CD4-positive, alpha-beta T cell treated with Interleukin-17A for 4 hours (primary cell): Measurements from ENCODE around the gene DNASE1L3.

Source experiments
- DNase-seq: peaks from one replicate; pipeline ENCODE4 v3.0.0-alpha.2; 2020; ENCODE audit warnings: mixed read lengths

The DNASE1L3 gene

DNA sequence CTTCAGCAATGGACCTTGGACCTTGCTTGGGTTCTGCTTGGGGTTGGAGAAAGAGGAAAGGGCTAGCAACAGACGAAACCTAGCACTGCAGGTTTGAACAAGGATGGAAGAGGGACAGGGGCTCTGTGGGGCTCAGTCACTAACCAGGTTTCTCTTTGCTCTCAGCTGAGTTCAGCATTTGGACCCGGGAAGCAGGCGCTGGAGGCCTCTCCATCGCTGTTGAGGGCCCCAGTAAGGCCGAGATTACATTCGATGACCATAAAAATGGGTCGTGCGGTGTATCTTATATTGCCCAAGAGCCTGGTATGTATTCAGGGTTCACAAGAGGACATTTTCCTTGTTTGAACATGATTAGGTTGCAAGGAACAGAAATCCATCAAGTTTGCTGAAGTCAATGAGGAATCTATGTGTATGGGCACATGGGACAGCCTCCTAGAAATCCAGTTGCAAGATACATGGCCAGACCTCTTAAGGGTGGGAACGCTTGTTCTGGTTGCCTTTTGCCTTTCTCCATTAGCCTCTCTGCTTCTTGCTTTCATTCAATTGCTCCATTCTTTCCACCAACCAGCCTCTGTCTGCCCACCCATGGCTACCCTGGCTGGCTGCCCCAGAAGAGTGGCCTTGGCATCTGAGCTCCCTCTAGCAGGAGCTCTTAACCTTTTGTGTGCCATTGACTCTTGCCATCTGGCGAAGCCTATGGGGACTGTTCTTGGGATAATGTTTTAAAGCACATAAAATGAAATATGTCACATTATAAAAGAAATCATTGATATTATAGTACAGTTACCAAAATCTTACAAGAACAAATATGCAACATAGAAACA is 55.9 kb downstream of the DNASE1L3 start:
- DNase-seq, result no peak

DNA sequence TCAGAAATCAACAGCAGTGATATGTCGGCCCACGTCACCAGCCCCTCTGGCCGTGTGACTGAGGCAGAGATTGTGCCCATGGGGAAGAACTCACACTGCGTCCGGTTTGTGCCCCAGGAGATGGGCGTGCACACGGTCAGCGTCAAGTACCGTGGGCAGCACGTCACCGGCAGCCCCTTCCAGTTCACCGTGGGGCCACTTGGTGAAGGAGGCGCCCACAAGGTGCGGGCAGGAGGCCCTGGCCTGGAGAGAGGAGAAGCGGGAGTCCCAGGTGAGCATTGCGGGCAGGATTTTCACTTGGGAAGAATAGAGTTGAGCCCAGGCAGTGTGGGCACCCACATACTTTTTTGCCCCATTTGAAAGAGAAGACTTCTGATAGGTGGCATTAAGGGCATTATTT is 57.4 kb downstream of the DNASE1L3 start:
- no peak for DNase-seq

GRCh38 chr3:58152225-58153015 is 58.4 kb downstream of the DNASE1L3 start:
- DNase-seq, result no peak

DNA sequence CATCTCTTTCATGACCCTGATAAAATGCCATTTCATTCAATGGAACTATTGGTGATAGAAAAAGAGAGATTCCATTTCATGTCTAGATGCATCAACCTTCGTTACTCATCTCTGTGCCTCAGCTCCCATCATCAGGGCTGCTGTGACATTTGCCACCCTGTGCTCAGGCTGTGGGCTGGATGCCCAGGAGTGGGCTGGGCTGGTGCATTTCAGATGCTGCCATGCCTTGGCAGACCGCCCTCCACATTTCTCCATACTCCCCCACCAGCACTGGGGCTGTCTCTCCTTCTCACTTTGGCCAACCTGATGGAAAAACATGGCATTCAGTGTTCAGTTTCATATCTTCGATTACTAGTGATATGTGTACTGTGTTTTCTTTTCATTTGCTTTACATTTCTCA is 59.1 kb downstream of the DNASE1L3 start:
- no peak for DNase-seq

GRCh38 chr3:58150810-58151199 is 60.0 kb downstream of the DNASE1L3 start:
- no peak for DNase-seq

DNA sequence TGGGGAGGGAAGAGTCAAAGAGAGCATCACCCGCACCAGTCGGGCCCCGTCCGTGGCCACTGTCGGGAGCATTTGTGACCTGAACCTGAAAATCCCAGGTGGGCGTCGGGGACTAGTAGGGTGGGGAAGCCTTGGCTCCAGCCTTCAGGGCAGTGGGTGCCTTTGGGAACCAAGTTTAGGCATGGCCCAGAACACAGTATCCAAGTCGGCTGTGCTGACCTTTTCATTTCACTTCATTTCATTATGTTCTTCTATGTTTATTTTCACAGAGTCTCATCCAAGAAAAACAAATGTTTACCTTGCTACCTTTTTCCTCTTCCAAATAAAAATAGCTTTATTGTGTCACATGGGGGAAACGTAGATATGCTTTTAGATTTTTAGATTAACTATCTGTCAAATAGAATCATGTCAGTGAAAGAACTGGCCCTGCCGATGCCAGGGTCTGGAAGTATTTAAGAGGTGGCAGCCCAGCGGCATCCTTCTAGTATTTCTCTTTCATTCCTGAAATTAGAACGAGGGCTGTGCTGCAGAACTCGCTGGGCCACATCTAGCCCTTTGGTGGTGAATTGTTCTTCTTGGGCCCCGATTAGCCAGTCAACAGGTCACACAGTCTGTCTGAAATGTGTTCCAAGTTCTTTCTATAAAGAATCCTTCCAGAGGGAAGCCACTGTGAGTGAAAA is 60.5 kb downstream of the DNASE1L3 start:
- DNase-seq, result no peak

- no peak for DNase-seq
Measured at GRCh38 chr3:58148049-58148448, 62.7 kb downstream of the DNASE1L3 start.

DNA sequence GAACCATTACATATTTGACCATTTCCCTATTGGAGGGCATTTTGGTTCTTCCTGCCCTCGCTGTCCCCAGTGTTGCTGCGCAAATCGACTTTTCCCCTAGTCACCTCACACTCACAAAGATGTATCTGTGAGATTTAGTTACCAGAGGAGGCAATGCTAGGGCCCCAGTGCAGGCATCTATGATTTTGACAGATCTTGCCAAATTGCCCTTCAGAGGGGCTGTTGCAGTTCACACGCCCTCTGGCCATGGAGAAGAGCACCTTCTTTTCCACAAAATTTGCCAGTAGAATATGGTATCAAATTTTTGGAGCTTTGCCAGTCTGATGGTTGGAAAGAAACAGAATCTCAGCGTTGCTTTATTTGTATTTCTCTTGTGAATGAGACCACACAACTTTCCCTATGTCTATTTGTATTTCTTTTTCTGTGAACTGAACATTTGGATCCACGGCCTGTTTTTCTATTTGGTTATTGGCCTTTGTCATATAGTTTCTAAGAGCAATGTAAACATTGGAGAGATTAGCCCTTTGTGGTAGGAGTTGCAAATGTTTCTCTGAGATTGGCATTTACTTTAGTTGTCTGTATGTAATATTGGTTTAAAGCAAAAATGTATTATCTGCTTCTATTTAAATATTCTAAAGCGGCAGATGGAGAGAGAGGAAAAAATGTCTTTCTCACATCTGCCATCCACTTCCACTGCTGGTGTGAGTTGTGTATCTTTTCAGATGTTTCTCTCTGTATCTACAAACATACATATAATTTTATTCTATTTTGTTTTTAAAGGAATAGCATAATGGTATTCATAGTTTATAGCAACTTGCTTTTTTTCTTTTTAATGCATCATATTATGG is 66.1 kb downstream of the DNASE1L3 start:
- no peak for DNase-seq

- DNase-seq, result no peak
Measured at GRCh38 chr3:58143417-58144055, 67.2 kb downstream of the DNASE1L3 start.
